ENCODE measurements around the gene DBP.

The DBP gene

DNA sequence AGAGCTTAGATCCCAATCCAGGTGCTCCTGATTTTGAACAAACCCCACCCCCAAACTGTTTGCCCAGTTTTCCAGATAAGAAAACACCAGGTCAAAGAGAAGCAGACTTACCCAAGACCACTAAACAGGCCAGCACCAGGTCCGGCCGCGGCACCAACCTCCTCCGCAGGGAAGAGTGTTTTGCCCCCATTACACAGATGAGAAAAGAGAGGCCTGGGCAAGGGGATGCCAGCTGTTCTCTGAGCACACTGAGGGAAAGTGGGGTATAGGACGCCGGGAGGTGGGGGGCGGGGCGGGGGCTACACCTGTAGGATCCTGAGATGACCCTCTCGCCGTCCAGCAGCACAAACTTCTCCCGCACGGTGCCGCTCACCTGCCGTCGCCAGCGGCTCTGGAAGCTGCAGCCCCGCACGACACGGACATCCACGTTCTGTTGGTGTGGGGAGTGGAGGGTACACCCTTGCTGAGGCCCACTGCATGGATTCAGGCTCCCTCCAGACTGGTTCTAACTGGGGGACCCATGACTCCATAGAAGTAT lies 27.5 kb downstream of the DBP start:
- DNase-seq (ENCODE audit: low read depth) = no peak

DNA sequence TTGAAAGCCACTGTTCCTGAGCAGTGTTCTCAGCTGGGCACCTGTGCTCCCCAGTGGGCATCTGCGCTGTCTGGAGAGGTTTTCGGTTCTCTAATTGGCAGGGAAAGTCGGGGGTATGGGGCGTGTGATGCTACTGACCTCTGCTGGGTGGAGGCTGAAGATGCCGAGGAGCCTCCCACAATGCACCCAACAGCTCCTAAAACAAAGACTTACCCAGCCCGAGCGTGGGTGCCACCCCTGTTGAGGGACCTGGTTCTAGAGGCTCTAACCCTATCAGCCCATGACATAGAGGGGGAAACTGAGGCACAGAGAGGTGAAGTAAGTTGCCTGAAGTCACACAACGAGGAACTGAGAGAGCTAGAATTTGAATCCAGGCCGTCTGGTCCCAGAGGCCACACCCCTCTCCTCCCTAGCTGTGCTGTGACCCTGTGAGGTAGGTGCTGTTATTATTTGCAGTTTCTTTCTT lies 28.3 kb downstream of the DBP start:
- no peak for DNase-seq (ENCODE audit: low read depth)

DNA sequence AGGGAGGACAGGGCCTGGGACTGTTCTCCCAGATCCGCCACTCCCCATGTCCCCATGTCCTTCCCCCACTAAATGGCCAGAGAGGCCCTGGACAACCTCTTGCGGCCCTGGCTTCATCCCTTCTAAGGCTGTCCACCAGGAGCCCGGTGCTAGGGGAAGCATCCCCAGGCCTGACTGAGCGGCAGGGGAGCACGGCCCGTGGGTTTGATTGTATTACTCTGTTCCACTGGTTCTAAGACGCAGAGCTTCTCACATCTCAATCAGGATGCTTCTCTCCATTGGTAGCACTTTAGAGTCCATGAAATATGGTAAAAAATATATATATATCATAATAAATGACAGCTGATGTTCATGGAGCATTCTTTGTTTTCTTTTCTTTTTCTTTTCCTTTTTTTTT lies 29.8 kb downstream of the DBP start:
- DNase-seq (ENCODE audit: low read depth) = no peak

DNA sequence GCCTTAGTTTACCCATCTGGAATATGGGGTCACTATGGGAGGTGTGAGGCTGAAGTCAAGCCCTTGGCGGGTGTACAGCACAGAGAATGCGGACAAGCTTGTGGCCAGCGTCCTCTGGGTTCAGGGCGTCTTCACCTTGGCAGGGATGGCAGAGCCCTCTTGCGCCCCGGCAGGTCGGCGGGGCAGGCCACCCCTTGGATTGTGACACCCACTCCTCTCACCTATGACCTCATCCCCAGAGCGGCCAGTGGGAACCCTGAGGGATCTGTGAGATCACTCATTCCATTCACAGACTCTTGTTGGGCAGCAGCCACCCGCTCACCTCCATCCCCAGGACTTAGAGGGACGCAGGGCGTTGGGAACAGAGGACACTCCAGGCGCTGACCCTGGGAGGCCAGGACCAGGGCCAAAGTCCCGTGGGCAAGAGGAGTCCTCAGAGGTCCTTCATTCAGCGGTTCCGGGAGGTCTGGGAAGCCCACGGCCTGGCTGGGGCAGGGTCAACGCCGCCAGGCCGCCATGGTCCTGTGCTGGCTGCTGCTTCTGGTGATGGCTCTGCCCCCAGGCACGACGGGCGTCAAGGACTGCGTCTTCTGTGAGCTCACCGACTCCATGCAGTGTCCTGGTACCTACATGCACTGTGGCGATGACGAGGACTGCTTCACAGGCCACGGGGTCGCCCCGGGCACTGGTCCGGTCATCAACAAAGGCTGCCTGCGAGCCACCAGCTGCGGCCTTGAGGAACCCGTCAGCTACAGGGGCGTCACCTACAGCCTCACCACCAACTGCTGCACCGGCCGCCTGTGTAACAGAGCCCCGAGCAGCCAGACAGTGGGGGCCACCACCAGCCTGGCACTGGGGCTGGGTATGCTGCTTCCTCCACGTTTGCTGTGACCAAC lies 30.5 kb downstream of the DBP start, which contains the start of gene SPACA4:
Gene SPACA4, plus strand, starts transcription at position 280 of the 896 bp plus-strand sequence. Its CDS starts 237 bp downstream, at position 517.
- DNase-seq (ENCODE audit: low read depth) = no peak

DNA sequence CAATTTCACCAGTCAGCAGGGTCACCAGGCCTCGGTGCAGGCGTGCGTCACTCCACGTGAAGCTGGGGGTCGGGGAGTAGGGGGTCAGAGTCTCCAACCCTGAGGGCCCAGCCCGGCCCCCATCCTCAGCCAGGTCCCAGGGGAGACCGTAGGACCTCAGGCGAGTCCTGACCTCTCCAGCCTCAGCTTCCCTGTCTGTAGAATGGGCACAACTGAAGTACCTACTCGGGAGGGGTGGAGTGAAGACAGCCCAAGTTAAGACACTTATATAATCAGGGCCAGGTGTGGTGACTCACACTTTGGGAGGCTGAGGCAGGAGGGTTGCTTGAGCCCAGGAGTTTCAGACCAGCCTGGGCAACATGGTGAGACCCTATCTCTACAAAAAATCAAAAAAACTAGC lies 33.3 kb downstream of the DBP start:
- no peak for DNase-seq (ENCODE audit: low read depth)

DNA sequence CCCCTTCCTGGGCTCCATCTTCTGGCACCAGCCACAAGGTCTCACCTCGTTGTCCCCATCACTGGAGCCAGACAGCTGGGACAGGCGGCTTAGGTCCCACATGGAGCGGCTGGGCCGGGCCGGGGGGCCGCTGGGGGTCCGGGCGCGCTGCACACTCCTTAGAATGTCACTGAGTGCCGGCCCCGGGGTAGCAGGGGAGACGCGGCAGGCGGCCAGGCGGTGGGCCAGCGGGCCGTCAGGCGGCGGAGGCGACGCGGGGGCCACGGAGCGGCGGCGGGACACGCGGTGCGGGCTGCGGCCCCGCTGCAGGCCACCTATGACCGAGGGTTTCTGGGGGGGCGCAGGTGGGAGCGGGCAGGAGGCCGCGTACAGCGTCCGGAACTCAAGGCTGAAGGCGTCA lies 33.7 kb downstream of the DBP start:
- no peak for DNase-seq (ENCODE audit: low read depth)

DNA sequence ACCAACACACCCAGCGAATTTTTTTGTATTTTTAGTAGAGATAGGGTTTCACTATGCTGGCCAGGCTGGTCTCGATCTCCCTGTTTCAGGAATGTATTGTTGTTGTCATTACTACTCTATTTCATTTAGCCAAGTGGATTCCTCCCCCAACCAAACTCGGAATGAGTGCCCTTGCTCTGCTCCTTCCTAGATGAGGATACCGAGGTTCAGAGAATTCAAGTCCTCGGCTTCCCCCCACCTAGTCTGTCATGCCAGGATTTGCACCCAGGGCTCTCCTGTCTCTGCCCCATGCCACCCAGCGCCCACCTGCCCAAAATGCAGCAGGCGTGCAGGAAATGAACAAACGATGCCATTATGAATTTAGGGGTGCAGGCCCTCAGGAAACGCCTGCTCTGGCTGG lies 34.2 kb downstream of the DBP start:
- DNase-seq (ENCODE audit: low read depth) = no peak

DNA sequence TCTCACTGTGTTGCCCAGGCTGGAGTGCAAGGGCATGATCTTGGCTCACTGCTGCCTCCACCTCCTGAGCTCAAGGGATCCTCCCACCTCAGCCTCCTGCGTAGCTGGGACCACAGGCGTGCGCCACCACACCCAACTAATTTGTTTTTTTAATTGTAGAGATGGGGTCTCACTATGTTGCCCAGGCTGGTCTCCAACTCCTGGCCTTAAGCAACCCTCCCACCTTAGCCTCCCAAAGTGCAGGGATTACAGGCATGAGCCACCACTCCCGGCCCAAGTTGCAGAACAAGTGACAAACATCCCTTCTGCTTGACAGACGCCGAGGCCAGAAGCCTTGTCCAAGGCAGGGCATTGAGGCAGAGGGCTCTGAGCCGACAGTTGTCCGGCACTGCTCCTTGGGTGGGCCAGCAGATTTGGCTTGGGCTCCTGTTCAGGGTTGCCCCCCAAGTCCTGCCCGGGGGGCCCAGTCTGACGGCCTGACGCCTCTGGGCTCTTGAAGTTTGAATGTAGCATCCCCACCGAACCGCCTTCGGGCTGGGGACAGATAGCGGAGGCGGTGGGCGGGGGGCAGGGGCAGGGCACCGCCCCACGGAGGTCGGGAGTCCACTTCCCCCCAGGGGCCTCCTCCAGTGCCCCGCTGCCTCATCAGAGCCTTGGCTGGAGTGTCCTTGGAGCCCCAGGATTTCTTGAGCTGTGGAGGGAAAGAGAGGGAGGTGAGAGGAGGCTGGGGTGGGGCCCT lies 36.3 kb downstream of the DBP start:
- no peak for DNase-seq (ENCODE audit: low read depth)

DNA sequence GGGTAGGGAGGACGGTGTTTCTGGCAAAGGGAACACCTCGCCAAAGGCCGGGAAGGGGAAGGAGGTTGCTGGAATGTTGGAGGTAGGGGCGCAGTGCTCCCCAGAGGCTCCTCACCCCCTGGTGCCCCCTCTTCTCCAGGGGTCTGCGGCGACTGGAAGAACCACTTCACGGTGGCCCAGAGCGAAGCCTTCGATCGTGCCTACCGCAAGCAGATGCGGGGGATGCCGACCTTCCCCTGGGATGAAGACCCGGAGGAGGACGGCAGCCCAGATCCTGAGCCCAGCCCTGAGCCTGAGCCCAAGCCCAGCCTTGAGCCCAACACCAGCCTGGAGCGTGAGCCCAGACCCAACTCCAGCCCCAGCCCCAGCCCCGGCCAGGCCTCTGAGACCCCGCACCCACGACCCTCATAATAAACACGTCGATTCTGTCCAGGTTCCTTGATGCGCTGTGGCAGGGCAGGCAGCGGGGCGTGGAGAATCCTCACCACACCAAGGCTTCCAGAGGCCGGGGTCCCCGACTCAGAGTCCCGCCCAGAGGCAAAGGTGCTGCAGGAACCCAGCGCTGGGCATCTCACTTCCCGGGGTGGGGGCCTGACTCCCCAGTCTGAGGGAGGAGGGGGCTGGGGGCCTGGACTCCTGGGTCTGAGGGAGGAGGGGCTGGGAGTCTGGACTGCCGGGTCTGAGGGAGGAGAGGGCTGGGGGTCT lies 38.0 kb downstream of the DBP start:
- DNase-seq (ENCODE audit: low read depth) = no peak

DNA sequence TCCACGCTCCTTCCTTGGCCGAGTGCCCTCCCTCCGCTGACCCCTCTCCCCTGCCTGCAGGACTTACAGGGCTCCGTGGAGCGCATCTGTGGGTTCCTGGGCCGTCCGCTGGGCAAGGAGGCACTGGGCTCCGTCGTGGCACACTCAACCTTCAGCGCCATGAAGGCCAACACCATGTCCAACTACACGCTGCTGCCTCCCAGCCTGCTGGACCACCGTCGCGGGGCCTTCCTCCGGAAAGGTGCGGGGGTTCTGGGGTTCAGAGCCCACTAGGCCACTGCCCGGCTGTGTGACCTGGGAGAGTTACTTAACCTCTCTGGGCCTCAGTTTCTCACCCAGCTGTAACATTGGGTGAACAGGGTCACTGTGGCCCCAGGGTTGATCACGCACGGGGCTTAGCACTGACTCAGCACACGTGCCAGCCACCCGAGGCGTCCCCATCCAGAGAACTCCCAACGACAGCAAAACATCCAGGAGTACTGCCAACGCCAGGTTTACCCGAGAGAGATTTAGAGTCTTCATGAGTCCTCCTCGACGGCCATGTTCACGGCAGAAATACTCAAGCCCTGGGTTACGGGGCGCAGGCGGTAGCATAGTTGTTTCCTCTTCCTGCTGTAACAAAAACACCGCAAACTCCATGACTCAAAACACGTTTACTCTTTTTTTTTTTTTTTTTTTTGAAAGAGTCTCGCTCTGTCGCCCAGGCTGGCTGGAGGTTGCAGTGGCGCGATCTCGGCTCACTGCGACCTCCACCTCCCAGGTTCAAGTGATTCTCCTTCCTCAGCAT lies 40.3 kb downstream of the DBP start:
- DNase-seq (ENCODE audit: low read depth) = no peak

DNA sequence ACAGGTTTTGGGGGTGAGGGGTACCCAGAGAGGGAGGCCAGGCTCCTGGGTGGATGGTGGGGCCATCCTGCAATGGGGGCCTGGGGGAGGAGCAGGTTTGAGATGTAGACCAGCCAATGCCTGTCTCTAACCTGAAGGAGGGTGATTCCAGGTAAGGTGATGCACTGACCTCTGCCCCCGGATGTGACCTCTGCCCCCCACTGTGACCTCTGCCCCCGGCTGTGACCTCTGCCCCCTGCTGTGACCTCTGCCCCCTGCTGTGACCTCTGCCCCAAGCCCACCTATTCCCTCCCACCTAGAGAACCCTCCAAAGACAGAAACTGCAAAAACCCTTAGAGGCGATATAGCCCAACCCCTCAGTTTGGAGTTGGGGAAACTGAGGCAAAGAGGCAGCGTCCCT lies 40.9 kb downstream of the DBP start:
- DNase-seq (ENCODE audit: low read depth) = no peak

DNA sequence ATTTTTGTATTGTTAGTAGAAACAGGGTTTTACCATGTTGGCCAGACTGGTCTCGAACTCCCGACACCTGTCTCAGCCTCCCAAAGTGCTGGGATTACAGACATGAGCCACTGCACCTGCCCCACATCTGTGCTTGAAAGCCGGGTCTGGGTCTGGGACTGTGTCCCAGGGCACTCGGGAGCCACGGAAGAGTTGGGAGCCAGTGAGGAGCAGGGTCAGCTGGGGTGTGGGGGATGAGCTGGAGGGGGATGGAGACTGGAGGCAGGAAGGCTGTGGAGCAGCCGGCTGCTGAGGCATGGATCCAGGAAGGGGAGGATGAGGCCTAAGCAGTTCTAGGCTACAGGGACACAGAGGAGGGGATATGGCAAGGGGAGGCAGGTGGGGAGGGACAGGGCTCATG lies 41.3 kb downstream of the DBP start:
- DNase-seq (ENCODE audit: low read depth) = no peak

DNA sequence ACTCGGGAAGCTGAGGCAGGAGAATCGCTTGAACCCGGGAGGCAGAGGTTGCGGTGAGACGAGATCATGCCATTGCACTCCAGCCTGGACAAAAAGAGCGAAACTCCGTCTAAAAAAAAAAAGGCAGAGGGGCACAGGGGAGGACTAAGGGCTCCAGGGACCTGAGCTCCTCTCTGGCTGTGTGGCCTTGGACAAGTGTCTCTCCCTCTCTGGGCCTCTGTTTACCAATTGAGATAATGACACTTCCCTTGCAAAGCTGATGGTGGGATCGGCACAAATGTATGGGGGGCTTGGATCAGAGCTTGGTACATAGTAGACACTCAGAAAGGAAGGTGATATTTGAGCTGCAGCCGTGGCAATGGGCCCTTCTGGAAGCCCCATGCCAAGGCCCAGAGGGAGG lies 42.0 kb downstream of the DBP start:
- DNase-seq (ENCODE audit: low read depth) = no peak

DNA sequence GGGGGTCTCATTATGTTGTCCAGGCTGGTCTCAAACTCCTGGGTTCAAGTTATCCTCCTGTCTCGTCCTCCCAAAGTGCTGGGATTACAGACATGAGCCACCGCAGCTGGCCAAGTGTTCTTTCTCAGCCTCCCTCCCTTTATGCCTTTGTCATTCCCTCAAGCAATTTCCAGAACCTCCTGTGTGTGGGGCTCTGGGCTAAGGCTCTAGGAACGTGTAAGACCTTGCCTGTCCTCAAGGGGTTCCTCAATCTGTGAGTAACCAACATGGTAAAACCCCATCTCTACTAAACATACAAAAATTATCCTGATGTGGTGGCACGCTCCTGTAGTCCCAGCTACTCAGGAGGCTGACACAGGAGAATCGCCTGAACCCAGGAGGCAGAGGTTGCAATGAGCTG lies 46.2 kb downstream of the DBP start:
- no peak for DNase-seq (ENCODE audit: low read depth)

DNA sequence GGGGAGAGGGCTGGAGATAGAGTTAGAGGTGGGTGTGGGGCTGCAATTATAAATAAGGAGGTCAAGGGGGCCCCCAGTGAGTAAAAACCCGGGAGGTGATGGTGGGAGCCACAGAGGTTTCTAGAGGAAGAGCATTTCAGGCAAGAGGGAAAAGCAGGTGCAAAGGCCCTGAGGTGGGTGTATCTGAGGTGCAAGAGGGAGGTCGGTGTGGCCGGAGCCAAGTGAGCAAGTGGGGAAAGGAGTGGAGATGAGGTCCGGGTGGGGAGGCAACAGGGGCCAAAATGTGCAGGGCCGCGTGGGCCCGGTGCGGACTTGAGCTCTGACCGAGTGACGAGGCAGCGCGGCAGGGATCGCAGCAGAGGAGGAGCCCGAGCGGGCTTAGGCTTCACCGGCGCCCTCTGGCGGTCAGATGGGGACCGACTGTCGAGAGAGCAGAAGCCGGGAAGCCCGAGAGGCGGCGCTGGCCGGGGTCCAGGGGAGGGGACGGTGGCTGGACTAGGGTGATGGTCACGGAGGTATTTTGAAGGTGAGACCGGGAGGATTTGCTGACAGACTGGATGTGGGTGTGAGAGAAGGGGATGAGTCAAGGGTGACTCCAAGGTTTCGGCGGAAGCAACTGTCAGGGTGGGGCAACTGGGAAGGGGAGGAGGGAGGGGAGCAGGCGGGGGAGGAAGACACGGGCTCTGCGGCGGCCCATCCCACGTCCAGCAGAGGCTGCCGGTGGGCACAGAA lies 48.3 kb downstream of the DBP start:
- DNase-seq (ENCODE audit: low read depth) = no peak

DNA sequence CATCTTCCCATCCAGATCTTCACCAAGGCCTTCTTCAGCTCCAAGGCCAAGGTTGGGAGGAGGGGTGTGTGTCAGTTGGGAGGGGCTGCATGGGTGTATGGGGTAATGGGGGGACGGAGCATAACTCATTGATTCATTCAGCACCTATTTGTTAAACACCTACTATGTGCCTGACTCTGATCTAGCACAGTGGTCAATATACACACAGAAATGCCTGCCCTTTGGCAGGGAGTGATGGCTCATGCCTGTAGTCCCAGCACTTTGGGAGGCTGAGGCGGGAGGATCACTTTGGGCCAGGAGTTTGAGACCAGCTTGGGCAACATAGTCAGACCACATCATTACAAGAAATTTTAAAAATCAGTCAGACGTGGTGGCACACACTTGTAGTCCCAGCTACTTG lies 49.8 kb downstream of the DBP start:
- DNase-seq (ENCODE audit: low read depth) = no peak

DNA sequence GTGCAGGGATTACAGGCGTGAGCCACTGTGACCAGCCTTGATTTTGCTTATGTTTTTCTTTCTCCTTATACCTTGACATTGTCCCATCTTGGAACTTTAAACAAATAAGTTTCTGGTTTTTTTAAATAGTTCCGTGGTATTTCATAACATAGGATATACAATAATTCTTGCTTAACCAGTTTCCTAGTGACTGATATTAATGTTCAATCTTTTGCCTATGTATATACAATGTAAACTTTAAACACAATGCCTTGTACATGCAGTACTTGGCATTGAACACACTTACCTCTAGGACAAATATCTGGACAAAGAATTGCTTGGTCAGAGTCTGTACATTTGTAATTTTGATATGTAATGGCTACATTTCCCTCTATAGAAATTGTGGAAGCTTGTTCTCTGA lies 55.0 kb downstream of the DBP start:
- DNase-seq (ENCODE audit: low read depth) = no peak
